Mucosa of rectum (tissue), 2 donors: Measurements from ENCODE around the gene LITAFD.

ENCODE experiments used
- H3K27ac ChIP-seq, 2 donors: one replicate each; pipeline ENCODE4 v1.7.0; 2013; ENCODE audit warnings: inconsistent platforms in 2 of 2, low read depth in 2 of 2, low read length in 2 of 2
- H3K27me3 ChIP-seq, 2 donors: one replicate each; pipeline ENCODE4 v1.7.0; 2013; ENCODE audit warnings: low read length in 2 of 2; ENCODE audit not compliant: control insufficient read depth in 2 of 2, insufficient read depth in 2 of 2
- H3K36me3 ChIP-seq, 2 donors: one replicate each; pipeline ENCODE4 v1.7.0; 2013; ENCODE audit warnings: low read length in 2 of 2; ENCODE audit not compliant: control insufficient read depth in 2 of 2, insufficient read depth in 2 of 2
- H3K4me1 ChIP-seq, 2 donors: one replicate each; pipeline ENCODE4 v1.7.0; 2013; ENCODE audit warnings: low read length in 2 of 2, mild to moderate bottlenecking in 1 of 2; ENCODE audit not compliant: control insufficient read depth in 2 of 2, insufficient read depth in 2 of 2
- H3K4me3 ChIP-seq, 2 donors: one replicate each; pipeline ENCODE4 v1.7.0; 2013; ENCODE audit warnings: low read length in 2 of 2
- H3K9ac ChIP-seq, 2 donors: one replicate each; pipeline ENCODE4 v1.7.0; 2013; ENCODE audit warnings: low read length in 2 of 2, low read depth in 1 of 2, mild to moderate bottlenecking in 1 of 2
- H3K9me3 ChIP-seq, 2 donors: one replicate each; pipeline ENCODE4 v1.7.0; 2013; ENCODE audit warnings: low read length in 2 of 2; ENCODE audit not compliant: control insufficient read depth in 2 of 2
- donor health status: healthy.
- donor health status: Normal muscosa, but diverticular disease.

LITAFD gene

GRCh38 chr16:8894736-8895334 is 12.7 kb downstream of the LITAFD start:
- Histone ChIP-seq H3K4me3 (no peak overlapping the region), H3K36me3 (peaks cover 78 to 91% of the 10 kb centered on the region in 2 donors), H3K9me3 (no peaks in the 10 kb centered on the region), H3K27ac (no peak overlapping the region), H3K9ac (no peak overlapping the region), H3K27me3 (no peaks in the 10 kb centered on the region), H3K4me1 (peaks cover 0 to 3% of the 10 kb centered on the region in 2 donors)

GRCh38 chr16:8898660-8899318 is 16.6 kb downstream of the LITAFD start:
- H3K27ac ChIP-seq, result no peak overlapping the region
- no peaks in the 10 kb centered on the region for H3K27me3 ChIP-seq
- H3K4me3 ChIP-seq, result no peak overlapping the region
- no peaks in the 10 kb centered on the region for H3K4me1 ChIP-seq
- no peak overlapping the region for H3K9ac ChIP-seq
- no peaks in the 10 kb centered on the region for H3K9me3 ChIP-seq
- peaks cover 85 to 90% of the 10 kb centered on the region in 2 donors for H3K36me3 ChIP-seq

- H3K4me1 ChIP-seq, result no peaks in the 10 kb centered on the region
- no peaks in the 10 kb centered on the region for H3K9me3 ChIP-seq
- H3K27ac ChIP-seq, result no peak overlapping the region
- no peak overlapping the region for H3K9ac ChIP-seq
- H3K4me3 ChIP-seq, result no peak overlapping the region
- H3K27me3 ChIP-seq, result no peaks in the 10 kb centered on the region
- H3K36me3 ChIP-seq, result peaks cover 82 to 87% of the 10 kb centered on the region in 2 donors
Observed at GRCh38 chr16:8899709-8900317, 17.7 kb downstream of the LITAFD start.

- Histone ChIP-seq H3K4me1 (no peaks in the 10 kb centered on the region), H3K36me3 (peaks cover 82 to 87% of the 10 kb centered on the region in 2 donors), H3K9me3 (no peaks in the 10 kb centered on the region), H3K27me3 (no peaks in the 10 kb centered on the region), H3K9ac (no peak overlapping the region), H3K4me3 (no peak overlapping the region), H3K27ac (no peak overlapping the region)
Observed at GRCh38 chr16:8900343-8900742, 18.2 kb downstream of the LITAFD start.

GRCh38 chr16:8901320-8901861 is 19.2 kb downstream of the LITAFD start:
- H3K9ac ChIP-seq, result no peak overlapping the region
- H3K27ac ChIP-seq, result no peak overlapping the region
- H3K27me3 ChIP-seq, result no peaks in the 10 kb centered on the region
- no peaks in the 10 kb centered on the region for H3K9me3 ChIP-seq
- H3K4me3 ChIP-seq, result no peak overlapping the region
- no peaks in the 10 kb centered on the region for H3K4me1 ChIP-seq
- peaks cover 86 to 92% of the 10 kb centered on the region in 2 donors for H3K36me3 ChIP-seq

GRCh38 chr16:8903004-8903403 is 20.9 kb downstream of the LITAFD start:
- Histone ChIP-seq H3K36me3 (peaks cover 88 to 92% of the 10 kb centered on the region in 2 donors), H3K27me3 (no peaks in the 10 kb centered on the region), H3K9me3 (no peaks in the 10 kb centered on the region), H3K4me1 (no peaks in the 10 kb centered on the region), H3K27ac (no peak overlapping the region), H3K9ac (no peak overlapping the region), H3K4me3 (no peak overlapping the region)

GRCh38 chr16:8904018-8904430 is 21.9 kb downstream of the LITAFD start:
- Histone ChIP-seq H3K36me3 (peaks cover 89 to 92% of the 10 kb centered on the region in 2 donors), H3K4me3 (no peak overlapping the region), H3K4me1 (peaks cover 0 to 10% of the 10 kb centered on the region in 2 donors), H3K27me3 (no peaks in the 10 kb centered on the region), H3K9me3 (no peaks in the 10 kb centered on the region), H3K9ac (no peak overlapping the region), H3K27ac (no peak overlapping the region)

GRCh38 chr16:8905168-8905762 is 23.1 kb downstream of the LITAFD start:
- H3K9ac ChIP-seq, result no peak overlapping the region
- no peak overlapping the region for H3K4me3 ChIP-seq
- H3K9me3 ChIP-seq, result no peaks in the 10 kb centered on the region
- H3K4me1 ChIP-seq, result peaks cover 0 to 12% of the 10 kb centered on the region in 2 donors
- no peaks in the 10 kb centered on the region for H3K27me3 ChIP-seq
- peaks cover 85 to 90% of the 10 kb centered on the region in 2 donors for H3K36me3 ChIP-seq
- no peak overlapping the region for H3K27ac ChIP-seq

GRCh38 chr16:8905795-8906591 is 23.8 kb downstream of the LITAFD start:
- Histone ChIP-seq H3K9me3 (no peaks in the 10 kb centered on the region), H3K27ac (no peak overlapping the region), H3K36me3 (peaks cover 84 to 90% of the 10 kb centered on the region in 2 donors), H3K4me3 (no peak overlapping the region), H3K4me1 (peaks cover 0 to 17% of the 10 kb centered on the region in 2 donors), H3K9ac (no peak overlapping the region), H3K27me3 (no peaks in the 10 kb centered on the region)
